ENCODE data around the gene CUTA.

DNA sequence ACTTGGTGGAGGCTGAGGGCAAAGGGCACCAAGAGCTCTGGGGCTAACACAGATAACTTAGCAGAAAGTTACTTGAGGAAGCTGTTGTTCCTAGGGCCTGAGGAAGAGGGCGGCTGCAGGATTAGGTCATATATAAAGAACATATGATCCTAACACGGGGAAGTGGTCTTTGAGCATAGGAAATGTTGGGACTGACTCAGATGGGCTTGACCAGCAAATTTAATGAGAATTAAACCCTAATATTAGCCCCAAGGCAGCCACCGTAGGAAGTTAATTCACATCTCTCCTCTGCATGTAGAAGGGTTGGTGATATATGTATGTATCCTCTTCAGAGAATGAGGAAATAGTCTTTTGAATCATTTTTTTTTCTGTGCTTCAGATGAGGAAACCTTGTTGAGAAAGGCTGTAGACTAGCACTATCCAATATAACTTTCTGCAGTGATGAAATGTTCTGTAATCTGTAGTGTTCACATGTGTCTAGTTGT is 27.3 kb upstream of the CUTA start:
- TF ChIP-seq, protein P1, sequence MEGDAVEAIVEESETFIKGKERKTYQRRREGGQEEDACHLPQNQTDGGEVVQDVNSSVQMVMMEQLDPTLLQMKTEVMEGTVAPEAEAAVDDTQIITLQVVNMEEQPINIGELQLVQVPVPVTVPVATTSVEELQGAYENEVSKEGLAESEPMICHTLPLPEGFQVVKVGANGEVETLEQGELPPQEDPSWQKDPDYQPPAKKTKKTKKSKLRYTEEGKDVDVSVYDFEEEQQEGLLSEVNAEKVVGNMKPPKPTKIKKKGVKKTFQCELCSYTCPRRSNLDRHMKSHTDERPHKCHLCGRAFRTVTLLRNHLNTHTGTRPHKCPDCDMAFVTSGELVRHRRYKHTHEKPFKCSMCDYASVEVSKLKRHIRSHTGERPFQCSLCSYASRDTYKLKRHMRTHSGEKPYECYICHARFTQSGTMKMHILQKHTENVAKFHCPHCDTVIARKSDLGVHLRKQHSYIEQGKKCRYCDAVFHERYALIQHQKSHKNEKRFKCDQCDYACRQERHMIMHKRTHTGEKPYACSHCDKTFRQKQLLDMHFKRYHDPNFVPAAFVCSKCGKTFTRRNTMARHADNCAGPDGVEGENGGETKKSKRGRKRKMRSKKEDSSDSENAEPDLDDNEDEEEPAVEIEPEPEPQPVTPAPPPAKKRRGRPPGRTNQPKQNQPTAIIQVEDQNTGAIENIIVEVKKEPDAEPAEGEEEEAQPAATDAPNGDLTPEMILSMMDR (IDR thresholded peaks at IDR 0.05), result no peak
- no peak for TF ChIP-seq POLR2AphosphoS5 (IDR thresholded peaks at IDR 0.05; ENCODE audit: insufficient read depth in 1 of 2, low read depth in 1 of 2)
